ENCODE results near the gene SYF2. TPM values are rescaled to one million over a fixed set of nuclear protein-coding genes. Genes with fewer than 3 reads are reported as not detected.

SYF2 gene
- total RNA-seq, 1 donor from 2014 or later = 23.2 TPM

DNA sequence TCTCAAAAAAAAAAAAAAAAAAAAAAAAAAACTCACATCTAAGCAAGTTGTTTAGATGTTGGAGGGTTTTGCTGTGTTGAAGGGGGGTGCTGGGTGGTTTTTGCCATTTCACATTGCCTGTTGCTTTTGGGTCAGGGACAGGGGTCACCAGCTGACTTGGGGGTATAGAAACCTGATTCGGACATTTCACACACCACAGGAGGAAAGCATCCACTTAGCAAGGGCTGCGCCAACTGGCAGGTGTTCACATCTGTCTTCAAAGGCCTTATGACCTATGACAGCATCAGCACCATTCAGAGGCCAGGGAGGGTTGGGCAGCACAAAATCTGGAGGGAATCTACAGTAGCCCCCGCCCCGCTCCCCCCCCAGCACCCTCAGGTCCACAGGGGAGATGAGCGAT lies 45.2 kb downstream of the SYF2 start:
- H3K4me1 Mint-ChIP-seq (ENCODE audit: low read depth) = peaks cover 8% of the 10 kb centered on the region
- no peak overlapping the region for H3K27ac Mint-ChIP-seq (ENCODE audit: unreplicated experiment)
- H3K36me3 Mint-ChIP-seq (ENCODE audit: low read depth) = no peaks in the 10 kb centered on the region

DNA sequence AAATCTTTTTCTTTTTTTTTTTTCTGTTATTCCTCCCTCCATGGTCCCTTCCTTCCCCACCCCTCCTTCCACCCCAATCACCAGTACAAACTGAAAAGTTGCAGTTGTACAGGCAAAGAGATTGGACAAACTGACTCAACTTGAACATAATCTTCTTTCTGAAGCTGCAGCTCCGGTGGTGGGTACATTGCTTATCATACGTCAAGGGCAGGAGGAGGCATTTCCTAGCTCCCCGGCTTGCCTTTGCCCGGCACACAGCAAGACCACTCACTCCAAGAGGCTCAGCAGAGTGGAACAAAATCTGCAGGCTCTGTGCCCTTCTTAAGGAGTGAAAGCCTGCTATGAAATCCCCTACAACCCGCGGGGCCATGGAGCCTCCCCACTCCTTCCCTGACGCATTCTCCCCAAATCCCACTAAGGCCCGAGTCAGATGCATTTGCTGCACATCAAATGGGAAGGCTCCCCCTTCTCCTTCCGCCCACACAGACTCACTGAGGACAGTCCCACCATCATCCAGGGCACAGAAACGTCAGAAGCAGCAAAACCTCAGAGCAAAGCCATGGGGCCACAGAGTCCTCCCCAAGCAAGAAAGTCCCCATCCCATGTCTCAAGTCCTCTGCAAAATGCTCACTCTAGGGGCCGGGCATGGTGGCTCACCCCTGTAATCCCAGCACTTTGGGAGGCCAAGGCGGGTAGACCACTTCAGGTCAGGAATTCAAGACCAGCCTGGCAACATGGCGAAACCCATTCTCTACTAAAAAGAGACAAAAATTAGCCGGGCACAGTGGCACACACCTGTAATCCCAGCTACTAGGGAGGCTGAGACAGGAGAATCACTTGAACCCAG lies 45.9 kb downstream of the SYF2 start:
- peak; percentile 39 for DNase-seq (ENCODE audit: low spot score)
- no peak overlapping the region for H3K4me3 Mint-ChIP-seq (ENCODE audit: unreplicated experiment)

More for the DNA sequence above, 45.2 kb downstream of the SYF2 start:
- no peaks in the 10 kb centered on the region for H3K9me3 Mint-ChIP-seq (ENCODE audit: low read depth)
- H3K27me3 Mint-ChIP-seq (ENCODE audit: low read depth) = no peaks in the 10 kb centered on the region
- no peak for DNase-seq (ENCODE audit: low spot score)
- TF ChIP-seq, protein P1, sequence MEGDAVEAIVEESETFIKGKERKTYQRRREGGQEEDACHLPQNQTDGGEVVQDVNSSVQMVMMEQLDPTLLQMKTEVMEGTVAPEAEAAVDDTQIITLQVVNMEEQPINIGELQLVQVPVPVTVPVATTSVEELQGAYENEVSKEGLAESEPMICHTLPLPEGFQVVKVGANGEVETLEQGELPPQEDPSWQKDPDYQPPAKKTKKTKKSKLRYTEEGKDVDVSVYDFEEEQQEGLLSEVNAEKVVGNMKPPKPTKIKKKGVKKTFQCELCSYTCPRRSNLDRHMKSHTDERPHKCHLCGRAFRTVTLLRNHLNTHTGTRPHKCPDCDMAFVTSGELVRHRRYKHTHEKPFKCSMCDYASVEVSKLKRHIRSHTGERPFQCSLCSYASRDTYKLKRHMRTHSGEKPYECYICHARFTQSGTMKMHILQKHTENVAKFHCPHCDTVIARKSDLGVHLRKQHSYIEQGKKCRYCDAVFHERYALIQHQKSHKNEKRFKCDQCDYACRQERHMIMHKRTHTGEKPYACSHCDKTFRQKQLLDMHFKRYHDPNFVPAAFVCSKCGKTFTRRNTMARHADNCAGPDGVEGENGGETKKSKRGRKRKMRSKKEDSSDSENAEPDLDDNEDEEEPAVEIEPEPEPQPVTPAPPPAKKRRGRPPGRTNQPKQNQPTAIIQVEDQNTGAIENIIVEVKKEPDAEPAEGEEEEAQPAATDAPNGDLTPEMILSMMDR (IDR thresholded peaks at IDR 0.05) = no peak
- no peak overlapping the region for H3K4me3 Mint-ChIP-seq (ENCODE audit: unreplicated experiment)

DNA sequence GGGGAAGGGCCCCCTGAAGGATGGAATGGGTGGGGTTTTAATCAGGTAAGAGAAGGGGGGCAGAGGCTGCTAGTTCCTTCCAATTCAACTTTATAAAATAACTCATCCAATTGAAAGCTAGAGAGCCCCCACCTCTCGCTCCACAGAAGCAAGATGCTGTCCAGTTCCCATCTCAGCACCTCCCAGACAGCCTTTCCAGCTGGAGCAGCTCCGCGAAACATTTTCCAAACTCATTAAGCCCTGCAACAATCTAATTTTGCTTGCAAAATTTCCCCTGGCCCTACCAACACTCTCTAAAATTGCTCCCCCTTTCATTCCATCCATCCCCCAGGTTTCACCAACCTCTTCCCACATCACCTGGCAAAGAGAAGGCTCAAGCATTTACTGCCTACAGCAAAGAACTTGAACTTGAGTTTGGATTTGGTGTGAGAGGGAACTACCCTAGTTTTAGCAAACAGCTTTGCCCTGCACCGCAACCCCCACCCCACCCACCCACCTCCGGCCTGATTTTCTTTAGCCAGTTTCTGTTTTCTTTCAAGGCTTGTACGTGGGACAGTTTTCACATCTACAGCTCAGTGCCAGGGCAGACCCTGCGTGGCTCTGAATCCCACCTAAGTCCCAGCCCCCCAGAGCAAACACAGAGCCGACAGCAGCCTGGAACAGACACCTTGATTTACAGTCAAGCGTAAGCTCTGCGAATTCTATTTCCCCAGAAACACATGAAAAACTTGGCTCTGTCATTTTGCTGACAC lies 46.7 kb downstream of the SYF2 start:
- TF ChIP-seq, protein P1 (IDR thresholded peaks at IDR 0.05) = no peak
- Mint-ChIP-seq H3K4me1 (ENCODE audit: low read depth) (peaks cover 8% of the 10 kb centered on the region), H3K27me3 (ENCODE audit: low read depth) (no peaks in the 10 kb centered on the region), H3K9me3 (ENCODE audit: low read depth) (no peaks in the 10 kb centered on the region), H3K36me3 (ENCODE audit: low read depth) (no peaks in the 10 kb centered on the region), H3K4me3 (ENCODE audit: unreplicated experiment) (no peak overlapping the region), H3K27ac (ENCODE audit: unreplicated experiment) (no peak overlapping the region)
- no peak for DNase-seq (ENCODE audit: low spot score)

More for the DNA sequence above, 45.9 kb downstream of the SYF2 start:
- H3K27me3 Mint-ChIP-seq (ENCODE audit: low read depth) = no peaks in the 10 kb centered on the region
- peaks cover 8% of the 10 kb centered on the region for H3K4me1 Mint-ChIP-seq (ENCODE audit: low read depth)
- H3K36me3 Mint-ChIP-seq (ENCODE audit: low read depth) = no peaks in the 10 kb centered on the region
- TF ChIP-seq, protein P1 (IDR thresholded peaks at IDR 0.05) = no peak
- no peaks in the 10 kb centered on the region for H3K9me3 Mint-ChIP-seq (ENCODE audit: low read depth)
- H3K27ac Mint-ChIP-seq (ENCODE audit: unreplicated experiment) = no peak overlapping the region

DNA sequence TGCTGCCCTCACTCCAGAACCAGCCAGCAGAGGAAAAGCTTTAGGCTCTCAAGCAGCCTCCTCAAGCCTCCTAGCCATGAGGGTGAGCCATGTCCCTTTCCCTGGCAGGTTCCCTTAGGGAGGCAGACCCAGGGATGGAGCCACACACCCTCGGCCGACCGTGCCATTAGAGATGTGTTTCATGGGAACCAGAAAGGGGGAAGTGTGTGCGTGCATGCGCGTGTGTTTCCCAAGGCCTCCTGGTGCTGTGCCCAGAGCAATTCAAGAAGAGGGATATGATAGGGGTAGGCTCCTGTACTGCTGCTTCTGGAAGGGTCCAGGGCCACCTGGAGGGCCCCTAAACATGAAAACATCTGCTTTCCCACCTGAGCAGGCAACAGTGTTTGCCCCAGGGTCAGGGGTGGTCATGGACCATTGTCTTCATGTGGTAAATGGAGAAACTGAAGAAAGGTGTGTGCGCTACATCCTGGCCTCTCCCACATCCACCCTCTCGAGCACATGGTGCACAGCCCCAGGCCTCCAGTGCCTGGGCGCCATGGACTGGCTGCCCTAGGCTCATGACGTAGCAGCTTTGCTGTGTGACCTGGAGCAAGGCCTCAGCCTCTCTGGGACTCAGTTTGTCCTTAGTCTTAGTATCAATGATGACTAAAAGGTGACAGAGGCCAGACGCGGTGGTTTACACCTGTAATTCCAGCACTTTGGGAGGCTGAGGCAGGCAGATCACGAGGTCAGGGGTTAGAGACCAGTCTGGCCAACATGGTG lies 48.1 kb downstream of the SYF2 start:
- Mint-ChIP-seq H3K27ac (ENCODE audit: unreplicated experiment) (no peak overlapping the region), H3K4me1 (ENCODE audit: low read depth) (peaks cover 8% of the 10 kb centered on the region), H3K4me3 (ENCODE audit: unreplicated experiment) (no peak overlapping the region), H3K27me3 (ENCODE audit: low read depth) (no peaks in the 10 kb centered on the region), H3K36me3 (ENCODE audit: low read depth) (no peaks in the 10 kb centered on the region), H3K9me3 (ENCODE audit: low read depth) (no peaks in the 10 kb centered on the region)
- TF ChIP-seq, protein P1 (IDR thresholded peaks at IDR 0.05) = no peak
- no peak for DNase-seq (ENCODE audit: low spot score)

Data from chondrocyte (in vitro differentiated cells).